Measurements from ENCODE around the gene EEF1A2.

EEF1A2 gene

DNA sequence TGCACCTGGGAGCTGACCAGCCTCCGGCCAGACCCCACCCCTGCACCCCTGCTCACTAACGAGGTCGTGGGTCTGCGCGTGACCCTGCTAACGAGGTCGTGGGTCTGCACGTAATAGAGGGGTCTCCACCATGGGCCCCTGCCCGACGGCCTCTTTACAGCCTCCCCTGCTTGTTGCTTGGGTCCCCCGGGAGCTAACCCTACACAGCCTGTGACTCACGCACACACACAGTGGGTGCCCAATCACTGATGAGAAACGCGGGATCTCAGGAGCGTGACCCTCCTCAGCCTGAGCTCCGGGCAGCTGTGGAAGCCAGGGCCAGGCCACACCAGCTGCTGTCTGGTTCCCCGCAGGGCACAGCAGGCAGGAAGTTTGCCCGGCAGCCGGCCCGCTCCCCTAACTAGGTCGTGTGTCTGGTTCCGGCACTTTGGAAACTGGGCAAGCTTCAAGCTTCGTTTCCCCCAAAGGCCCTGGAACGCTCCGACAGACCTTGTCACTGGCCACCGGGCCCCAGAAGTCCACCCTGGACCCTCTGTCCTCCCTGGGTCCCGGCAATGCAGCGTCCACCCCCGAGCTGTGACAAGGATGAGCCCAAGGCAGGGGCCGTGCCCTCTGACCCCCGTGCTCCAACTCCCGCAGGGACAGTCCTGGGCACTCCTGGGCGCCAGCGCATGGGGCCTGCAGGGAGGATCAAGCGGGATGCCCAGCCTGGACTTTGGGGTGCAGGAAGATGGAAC lies 37.5 kb upstream of the EEF1A2 start:
- no peak for DNase-seq

DNA sequence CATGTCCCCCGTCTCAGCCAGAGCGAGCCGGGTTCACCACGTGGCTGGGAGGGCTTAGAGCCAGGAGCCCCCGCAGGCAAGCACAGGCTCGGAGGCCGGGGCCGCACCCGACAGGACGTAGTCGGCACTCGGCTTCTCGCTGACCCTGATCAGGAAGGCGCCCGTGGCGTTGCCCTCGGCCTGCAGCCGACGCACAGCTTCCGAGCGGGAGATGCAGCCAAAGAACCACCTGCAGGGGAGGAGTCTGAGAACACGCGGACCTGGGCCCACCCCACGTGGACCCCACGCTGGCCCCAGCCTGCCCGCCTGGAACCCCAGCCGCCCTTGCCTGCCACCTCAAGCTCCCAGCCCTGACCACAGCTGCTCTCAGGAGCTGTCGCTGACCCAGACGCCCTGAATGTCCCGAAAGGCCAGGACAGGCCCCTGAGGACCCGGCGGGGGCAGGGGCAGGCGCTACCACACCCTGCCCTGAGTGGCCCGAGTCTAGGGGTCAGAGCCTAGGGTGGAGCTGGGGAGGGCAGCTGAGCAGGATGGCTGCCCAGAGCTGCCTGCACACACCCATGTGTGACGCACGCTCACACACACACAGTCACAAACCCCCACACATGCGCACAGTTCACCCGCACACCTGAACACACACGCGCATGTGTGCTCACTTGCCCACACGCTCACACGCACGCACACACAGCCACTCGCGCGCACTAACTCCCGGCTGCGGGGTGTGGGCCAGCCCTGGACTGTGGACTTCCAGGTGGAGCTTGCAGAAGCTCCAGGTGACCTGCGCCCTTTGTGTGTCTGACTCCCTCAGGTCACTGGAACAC lies 36.2 kb upstream of the EEF1A2 start:
- DNase-seq: peak; percentile 24

DNA sequence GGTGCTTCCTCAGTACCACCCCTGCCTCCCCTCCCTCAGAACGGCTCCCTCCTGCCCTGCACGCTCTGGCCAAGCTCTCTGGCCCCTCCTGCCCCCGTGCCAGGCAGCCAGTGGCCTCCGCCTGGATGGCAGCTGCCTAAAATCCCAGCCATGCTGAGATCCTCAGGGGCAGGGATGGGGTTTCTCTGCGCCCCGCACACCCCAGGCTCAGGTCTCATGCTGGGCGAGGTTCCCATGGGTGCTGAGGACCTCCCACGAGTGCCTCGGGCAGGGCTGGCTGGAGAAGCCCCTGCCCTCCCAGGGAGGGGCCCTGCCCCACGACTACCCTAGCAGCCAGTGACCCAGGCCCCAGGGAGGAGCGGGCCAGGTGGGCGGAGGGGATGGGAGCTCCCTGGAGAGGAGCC lies 35.5 kb upstream of the EEF1A2 start:
- peak; percentile 26 for DNase-seq

DNA sequence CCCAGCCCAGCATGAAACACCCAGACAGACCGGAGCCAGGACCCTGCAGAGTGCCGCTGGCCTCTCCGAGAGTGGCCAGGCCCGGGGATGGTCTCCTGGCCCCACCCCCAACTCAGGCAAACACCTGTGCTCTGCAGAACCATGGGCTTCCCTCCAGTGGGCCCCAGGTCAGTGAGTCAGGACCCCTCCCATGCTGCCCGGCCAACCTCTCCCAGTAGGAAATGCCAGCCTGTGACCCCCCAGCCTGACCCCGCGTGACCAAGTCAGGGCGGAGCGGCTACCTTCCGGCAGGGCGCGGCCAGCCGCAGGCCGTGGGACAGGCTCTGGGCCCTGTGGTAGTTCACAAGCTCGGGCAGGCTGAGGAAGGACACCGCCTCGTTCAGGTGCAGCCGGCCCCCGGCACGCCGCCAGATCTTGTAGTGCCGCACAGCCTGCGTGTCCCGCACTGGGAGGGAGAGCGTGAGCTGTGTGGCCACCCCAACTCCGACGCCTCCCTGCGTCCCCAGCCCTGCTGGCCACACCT lies 35.0 kb upstream of the EEF1A2 start:
- peak; percentile 30 for DNase-seq

DNA sequence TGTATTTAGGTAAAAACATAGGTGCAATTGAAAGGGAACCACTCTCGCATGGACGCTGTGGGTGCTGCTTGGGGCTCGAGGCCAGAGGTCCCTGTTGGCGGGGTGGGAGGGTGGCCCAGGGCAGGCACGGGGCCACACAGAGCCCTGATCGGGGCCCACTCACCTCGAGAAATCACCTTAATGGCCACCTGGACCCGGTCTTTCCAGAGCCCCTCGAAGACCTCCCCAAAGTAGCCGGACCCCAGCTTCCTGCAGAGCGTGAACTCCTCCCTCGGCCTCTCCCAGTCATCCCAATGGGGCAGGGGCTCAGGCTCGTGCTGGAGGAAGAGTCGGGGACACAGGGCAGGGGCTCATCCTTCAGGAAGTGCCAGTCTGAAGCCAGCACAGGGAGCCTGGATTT lies 34.5 kb upstream of the EEF1A2 start:
- peak; percentile 21 for DNase-seq

DNA sequence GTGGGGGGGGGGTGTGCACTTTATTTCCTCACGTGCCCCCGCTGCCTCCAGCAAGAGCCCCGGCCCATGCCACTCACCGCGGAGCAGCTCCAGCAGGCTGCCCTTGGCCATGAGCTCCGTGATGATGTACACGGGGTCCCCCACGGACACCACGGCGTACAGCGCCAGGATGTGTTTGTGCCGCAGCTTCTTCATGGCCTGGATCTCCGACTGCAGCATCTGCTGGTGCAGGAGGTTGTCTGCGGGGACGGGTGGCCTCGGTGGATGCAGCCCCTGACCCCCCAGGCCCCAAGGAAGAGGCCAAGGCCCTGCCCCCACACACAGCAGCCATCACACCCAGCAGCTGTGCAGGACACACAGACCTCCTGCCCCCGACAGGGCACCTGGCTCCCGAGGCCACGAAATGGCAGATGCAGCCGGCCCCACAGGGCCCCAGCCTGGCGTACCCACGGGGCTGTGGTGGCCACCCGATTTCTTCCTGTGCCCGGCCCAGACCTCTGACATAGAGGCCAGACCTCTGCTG lies 33.6 kb upstream of the EEF1A2 start:
- peak; percentile 15 for DNase-seq

DNA sequence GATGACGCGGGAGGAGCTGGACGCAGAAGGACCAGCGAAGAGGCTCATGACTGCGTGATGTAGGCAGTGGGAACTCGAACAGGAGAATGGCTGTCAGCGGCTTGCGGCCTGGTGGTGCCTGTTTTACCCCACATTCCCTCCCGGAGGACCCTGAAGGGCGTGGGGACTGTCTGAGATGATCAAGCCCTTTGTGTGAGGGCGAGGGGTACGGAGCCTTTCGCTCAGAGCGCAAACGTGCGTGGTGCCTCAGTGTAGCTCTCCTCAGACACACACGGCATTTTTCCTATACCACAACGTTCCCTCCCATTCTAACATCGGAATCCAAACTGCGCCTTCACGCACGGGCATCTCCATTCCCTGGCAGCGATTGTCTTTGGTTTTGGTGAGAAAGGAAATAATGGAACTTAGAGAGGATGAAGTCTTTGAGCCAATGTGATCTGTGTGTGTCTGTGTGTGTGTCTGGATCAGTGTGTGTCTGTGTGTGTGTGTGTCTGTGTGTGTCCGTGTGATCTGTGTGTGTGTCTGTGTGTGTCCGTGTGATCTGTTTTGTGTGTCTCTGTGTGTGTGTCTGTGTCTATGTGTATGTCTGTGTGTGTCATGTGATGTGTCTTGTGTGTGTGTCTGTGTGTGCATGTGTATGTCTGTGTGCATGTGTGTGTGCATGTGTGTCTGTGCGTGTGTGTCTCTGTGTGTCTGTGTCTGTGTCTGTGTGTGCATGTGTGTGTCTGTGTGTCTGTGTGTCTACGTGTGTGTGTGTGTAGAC lies 33.0 kb upstream of the EEF1A2 start:
- no peak for DNase-seq

DNA sequence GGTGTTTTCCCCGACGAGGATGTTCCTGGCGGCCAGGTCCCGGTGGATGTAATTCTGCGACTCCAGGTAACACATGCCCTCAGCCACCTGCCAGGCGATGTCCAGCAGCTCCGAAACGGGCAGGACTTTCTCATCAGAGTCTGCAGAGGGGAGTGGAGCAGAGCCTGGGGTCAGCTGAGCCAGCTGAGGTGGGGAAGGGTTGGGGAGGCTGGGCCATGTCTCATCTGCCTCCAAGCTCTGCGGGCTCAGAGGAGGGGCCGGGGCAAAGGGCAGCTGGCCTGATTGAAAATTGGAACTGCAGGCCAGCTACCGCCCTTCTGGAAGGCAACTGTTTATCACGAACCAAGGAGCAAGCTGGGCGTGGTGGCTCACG lies 31.9 kb upstream of the EEF1A2 start:
- peak; percentile 19 for DNase-seq

DNA sequence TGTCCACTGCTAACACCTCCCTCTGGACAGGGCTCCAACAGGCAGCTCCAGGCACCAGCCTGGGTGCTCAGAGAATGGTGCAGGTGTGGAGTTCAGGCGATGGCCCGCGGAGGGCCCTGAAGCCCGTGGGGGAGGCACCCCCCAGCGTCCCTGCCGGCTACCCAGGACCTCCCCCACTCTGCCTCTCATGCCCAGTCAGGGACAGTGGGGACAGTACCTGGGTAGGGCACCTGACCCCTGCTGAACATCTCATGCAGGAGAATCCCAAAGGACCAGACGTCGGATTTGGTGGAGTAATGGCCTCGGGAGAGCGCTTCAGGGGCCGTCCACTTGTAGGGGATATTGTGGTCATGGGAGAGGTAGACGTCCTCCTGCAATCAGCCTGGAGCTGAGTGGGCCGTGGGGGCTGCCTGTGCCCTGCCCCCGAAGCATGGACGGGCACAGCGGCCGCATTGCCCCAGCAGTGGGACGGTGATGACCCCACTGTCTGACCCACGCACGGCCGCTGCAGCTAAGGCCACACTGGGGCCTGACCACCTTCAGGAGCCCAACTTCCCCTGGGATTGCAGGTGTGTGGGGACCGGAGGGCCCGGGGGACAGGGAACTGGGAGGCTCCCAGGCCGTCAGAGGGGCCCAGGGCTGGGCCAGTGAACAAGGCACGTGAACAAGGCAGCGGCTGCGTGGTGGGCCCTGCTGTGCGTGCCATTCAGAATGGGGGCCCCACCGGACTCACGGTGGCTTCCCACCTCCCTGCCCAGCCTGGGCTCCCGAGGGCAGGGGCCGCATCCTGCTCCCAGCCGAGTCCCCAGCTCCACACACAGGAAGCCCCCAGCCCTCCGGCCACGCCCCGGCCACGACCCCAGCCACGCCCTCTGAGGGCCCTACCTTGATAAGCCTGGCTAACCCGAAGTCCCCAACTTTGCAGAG lies 31.2 kb upstream of the EEF1A2 start:
- peak; percentile 24 for DNase-seq

DNA sequence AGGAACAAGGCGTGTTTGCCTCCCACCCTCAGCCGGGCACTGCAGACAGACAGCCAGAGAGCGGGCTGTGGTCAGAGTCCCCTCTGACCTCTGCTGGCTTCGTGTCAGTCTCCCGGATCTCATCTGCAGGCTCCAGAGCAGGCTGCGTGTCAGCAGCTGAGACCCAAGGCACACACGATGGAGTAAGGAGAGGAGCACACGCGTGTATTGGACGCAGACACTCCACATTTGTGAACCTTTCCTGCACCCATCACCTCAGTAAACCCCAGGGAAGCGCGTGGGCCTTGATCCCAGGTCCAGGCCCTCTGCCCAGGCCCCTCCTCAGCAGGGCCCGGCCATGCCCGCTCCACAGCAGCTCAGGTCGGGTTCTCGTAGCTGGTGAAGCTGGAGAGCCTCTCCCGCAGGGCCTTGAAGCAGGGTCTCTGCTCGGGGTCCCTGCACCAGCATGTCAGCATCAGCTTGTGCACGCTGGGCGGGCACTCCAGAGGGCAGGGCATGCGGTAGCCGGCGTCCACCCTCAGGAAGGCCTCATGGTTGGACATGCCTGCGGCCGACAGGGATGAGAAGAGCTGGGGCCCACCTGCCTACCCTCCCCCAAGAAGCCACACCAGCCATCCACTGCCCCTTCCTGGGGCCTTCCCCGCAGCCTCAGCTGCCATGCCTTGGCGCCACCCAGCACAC lies 30.4 kb upstream of the EEF1A2 start:
- peak; percentile 22 for DNase-seq

DNA sequence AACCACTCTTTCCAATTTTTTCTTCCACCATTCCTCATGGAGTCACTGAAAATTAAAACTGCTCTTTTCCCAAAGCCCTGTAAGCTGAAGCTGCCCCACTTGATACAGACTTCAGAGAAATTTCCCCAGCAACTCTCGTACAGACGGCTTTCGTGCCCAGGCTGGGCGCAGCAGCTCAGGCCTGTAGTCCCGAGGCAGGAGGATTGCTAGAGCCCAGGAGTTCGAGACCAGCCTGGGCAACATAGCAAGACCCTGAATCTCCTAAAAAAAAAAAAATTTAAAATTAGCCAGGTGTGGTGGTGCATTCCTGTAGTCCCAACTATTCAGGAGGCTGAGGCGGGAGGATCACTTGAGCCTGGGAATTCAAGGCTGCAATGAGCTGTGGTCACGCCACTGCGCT lies 28.3 kb upstream of the EEF1A2 start:
- DNase-seq: peak; percentile 4

DNA sequence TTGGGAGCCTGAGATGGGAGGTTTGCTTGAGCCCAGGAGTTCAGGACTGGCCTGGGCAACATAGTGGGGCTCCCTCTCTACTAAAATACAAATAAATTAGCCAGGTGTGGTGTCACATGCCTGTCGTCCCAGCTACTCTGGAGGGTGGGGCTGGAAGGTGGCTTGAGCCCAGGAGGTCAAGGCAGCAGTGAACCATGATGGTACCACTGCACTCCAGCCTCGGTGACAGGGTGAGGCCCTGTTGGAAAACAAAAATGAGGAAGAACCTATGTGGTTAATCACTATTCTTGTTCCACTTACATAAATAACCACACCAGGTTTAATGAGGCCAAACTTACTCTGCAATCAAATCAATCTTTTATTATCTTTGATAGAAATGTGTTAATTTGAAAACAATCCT lies 27.1 kb upstream of the EEF1A2 start:
- peak; percentile 17 for DNase-seq

DNA sequence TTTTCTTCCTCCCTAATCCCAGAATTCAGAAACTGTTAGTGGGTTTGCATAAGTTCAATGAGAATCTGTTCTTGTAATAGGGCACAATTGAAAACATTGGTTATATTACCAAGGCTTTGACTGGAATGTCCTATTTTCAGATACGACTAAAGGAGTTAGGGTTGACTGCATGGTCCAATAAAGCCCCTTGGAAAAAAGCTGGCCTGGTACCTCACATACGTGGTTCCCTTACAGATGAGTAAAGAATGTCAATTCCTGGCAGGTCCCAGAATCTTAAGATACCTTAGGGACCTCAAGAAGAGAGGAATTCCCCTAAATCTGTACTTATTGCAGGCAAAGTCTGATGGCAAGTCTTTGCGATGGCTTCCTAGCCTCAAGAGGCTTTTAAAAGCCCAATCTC lies 26.3 kb upstream of the EEF1A2 start:
- no peak for DNase-seq

DNA sequence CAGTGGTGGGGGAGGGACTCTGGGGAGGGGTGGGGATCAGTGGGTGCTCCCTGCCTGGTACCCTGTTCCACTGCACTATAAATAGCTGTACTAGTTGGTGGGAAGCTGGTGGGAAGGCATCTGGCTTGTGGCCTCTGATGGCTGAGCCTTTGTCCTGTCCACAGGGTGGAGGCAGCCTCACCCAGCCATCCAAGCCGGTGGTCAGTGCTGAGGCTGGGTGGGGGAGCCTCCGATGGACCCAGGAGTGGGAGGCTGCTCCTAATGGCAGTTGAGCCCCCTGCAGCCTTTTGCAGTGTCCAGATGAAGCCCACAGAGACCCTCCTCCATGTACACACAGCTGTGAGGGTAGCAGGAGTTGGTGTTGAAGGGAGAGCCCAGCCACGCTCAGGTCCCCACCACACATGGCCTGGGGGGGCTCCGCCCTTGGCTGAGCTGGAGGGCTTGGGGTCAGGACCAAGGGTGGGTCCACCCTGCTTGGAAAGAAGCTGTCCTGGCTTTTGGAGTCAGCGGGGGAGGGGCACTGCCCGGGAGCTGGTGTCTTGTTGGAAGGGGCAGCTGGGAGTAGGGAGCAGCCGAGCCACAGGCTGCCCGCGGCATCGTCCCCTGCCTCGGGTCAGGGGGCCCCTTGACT lies 24.2 kb upstream of the EEF1A2 start:
- peak; percentile 32 for DNase-seq

DNA sequence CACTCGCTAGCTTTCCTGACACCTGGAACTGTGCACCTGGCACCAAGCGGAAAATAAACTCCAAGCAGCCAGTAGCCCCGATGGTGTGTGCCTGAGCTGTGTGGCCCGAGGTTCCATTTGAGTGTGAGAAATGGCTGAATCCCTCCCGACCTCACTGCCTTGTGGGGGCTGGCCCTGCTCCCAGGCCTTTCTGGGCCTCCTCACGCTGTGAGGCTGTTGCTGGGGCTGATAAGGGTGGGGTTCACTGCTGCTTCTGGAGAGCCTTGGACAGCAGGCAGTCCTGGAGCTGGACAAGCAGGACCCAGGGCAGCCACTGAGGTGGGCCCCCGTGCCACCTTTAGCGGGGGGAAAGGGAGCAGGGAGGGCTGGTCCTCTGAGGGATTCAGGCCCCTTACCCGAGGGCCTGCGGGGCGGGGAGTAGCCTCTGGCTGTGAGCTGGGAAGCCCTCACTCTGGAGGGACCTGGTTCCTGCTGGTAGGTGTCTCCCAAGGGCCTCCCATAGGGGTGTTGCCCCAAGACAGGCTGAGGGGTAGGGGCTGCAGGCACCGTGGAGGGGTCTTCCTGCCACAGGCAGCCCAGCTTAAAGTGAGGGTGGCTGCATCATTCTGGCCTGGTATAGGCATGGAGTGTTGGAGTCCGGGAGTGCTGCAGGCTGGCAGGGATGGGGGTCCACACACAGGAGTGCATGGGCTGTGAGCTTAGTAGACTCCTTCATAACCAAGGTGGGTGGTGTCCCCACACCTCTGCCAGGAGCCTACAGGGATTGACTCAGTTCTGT lies 23.4 kb upstream of the EEF1A2 start:
- peak; percentile 35 for DNase-seq

DNA sequence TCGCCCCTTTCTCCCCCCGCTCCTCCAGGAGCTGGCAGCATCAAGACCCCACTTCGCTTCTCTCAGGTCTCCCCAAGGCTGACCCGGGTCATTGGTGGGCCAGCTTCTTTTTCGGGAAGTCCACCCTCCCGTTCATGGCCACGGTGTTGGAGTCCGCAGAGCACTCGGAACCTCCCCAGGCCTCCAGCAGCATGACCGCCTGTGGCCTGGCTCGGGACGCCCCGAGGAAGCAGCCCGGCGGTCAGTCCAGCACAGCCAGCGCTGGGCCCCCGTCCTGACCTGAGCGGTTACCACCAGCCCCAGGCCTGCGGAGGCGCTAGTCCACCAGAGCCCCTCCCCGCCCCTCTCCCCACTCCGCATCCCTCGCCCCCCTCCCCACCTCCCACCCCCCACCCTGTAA lies 22.7 kb upstream of the EEF1A2 start:
- no peak for DNase-seq

DNA sequence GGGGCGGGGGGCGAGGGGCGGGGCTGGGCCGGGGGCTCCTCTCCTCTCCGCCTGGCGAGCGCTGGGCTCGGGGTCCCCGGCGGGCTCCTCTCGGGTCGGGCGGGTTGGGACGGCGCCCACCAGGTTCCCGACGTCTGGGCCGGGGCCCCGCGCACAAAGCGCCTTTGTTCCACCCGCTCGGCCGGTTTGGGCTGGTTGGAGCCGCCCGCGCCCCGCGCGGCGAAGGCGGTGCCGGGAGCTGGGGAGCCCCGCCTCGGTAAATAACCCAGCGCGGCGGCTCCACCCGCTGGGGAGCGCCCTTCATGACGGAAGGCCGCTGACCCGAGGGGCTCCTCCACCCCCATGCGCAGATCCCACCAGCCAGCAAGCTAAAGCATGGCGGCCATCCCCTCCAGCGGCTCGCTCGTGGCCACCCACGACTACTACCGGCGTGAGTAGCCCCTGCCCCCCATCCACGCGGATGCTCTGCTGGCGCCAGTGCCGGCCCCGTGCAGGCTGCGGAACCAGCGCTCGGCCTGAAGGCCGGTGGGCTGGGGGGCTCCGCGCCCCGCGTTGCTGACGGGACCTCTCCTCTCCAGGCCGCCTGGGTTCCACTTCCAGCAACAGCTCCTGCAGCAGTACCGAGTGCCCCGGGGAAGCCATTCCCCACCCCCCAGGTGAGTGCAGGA lies 22.2 kb upstream of the EEF1A2 start:
- DNase-seq: peak; percentile 83

DNA sequence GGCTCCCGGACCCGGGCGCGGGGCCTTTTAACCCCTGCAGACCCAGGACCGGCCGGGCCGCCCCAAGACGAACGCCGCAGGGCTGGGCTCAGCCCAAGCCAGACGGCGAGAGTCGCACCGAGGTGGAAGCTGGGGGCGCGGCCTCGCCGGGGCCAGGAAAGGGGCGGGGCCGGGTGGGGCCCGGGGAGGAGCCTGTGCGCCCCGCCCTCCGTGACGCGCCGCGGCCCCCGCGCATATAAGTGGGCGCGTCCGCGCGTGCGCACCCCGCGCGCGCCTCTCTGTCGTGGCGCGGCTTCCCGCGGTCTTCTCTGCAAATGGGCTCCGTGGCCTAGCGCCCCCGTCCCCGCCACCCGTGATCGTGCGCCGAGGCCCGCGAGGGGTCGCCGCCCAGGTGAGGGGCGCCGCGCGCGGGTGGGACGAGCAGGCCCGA lies 21.6 kb upstream of the EEF1A2 start, which contains the start of gene PPDPF:
Gene PPDPF, plus strand, starts transcription at position 262 of the 430 bp plus-strand sequence. CDS start 544 bp downstream, outside the sequence.
- DNase-seq: peak; percentile 90

Data from right hindlimb (tissue), 1 donor.